ENCODE data around the gene FAM120B.

DNA sequence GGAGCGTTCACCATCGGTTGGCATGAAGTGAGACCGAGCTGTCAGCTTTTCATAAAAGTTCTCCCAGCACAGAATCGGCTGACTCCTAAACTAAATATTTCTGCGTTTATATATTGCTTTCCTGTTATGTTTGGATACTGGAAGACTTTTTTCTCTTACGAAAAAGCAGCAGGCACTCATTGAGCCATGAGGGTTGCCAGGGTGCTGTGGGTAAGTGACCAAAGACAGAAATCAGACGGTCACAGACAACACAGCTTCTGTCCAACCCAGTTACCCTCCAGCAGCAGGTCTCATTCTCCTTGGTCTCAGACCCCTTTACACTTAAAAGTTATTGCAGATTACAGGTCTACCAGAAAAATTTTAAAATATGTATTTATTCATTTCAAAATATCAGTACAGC is 113.7 kb downstream of the FAM120B start:
- TF ChIP-seq POLR2AphosphoS5 (IDR thresholded peaks at IDR 0.05; ENCODE audit: borderline replicate concordance, low read depth, low read length) (no peak), EZH2 (IDR thresholded peaks at IDR 0.05) (no peak), FOXP2 (optimal IDR thresholded peaks at IDR 0.05; ENCODE audit: control extremely low read depth, extremely low read length, insufficient read depth) (no peak)

All from SK-N-MC (cell line).